Measurements from ENCODE around the gene ZNF133. TPM values are rescaled to one million over a fixed set of nuclear protein-coding genes. Genes with fewer than 3 reads are reported as not detected.

ZNF133 gene
- 9.7 to 12.0 TPM (median 10.9 TPM) in 5 replicates for total RNA-seq (2022; extraction: Qiagen RNA extraction; ENCODE audit: low read depth)

DNA sequence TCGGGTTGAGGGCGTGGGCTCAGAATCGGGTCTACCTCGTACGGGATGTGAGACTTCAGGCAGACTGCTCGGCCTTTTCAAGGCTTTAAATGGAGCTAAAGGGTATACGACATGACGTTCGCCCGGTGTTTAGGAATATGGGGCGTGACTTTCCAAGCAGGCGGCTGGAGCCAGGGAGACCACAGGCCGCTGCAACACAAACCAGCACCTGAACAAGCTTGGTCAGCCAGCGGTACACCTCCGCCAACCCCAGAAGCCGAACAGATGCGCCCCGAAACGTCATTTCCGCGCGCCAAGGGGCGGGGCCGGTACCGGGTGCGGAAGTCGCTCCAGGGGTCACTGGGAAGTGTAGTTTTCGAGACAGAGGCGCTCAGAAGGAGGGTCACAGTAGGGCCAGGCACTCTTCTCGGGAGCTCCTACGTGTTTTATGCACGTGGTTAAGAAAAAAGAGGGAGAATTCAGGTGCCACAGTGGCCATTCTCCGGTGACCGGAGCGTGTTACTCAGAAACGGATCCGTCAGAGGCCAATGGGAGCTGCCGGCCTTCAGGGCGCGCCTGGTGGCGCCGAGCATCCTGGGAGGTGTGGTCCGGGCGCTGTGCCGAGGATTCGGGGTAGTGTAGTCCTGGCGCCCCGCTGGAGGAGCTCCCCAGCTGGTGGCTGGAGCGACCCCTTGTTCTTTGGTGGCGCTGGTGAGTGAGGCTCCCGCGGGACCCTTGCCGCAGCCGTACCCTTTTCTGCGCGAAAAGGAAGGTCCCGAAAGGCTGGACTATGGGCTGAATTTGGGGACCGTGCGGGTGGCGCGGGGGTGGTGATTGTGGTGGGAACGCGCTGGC, at the start of gene ZNF133:
ZNF133 (plus strand) TSS at position 613 of the 834 bp plus-strand sequence. CDS start 17,160 bp downstream, outside the sequence.

Other genes starting within 250 kb of the ZNF133 start
- 0.18 to 0.29 TPM (median 0.23 TPM) in 4 of 5 replicates, not detected in the other for gene OVOL2, start 230.6 kb upstream of the ZNF133 start, total RNA-seq (2022; extraction: Qiagen RNA extraction; ENCODE audit: low read depth)
- gene KAT14, start 150.7 kb upstream of the ZNF133 start, total RNA-seq (2022; extraction: Qiagen RNA extraction; ENCODE audit: low read depth) = 8.2 to 10.6 TPM (median 8.5 TPM) in 5 replicates
- 17.9 to 27.9 TPM (median 23.6 TPM) in 5 replicates for gene PET117, start 150.7 kb upstream of the ZNF133 start, total RNA-seq (2022; extraction: Qiagen RNA extraction; ENCODE audit: low read depth)
- gene DZANK1, start 178.5 kb downstream of the ZNF133 start, total RNA-seq (2022; extraction: Qiagen RNA extraction; ENCODE audit: low read depth) = 2.6 to 3.2 TPM (median 2.8 TPM) in 5 replicates
- gene POLR3F, start 178.9 kb downstream of the ZNF133 start, total RNA-seq (2022; extraction: Qiagen RNA extraction; ENCODE audit: low read depth) = 13.8 to 29.0 TPM (median 14.7 TPM) in 5 replicates
- 10.4 to 16.3 TPM (median 16.0 TPM) in 5 replicates for gene RBBP9, start 208.7 kb downstream of the ZNF133 start, total RNA-seq (2022; extraction: Qiagen RNA extraction; ENCODE audit: low read depth)
- 50.8 to 60.0 TPM (median 58.1 TPM) in 5 replicates for gene SEC23B, start 219.4 kb downstream of the ZNF133 start, total RNA-seq (2022; extraction: Qiagen RNA extraction; ENCODE audit: low read depth)

Data from A549 treated with ZK216348 at 1 μM for 4 hours (cell line).